Astrocyte (in vitro differentiated cells and primary cell): ENCODE data around the gene SOX30.

ENCODE experiments used
- EZH2 ChIP-seq: IDR thresholded peaks from 2 replicates; pipeline ENCODE4 v1.6.1; 2012; ENCODE audit warnings: mild to moderate bottlenecking, low read length, inconsistent platforms; ENCODE audit not compliant: insufficient read depth
- TF ChIP-seq, protein P1 (sequence below): IDR thresholded peaks from 2 replicates; pipeline ENCODE4 v1.5.1; 2011; ENCODE audit warnings: low read depth, mild to moderate bottlenecking, inconsistent platforms, low read length, moderate library complexity; ENCODE audit not compliant: insufficient read depth

DNA sequence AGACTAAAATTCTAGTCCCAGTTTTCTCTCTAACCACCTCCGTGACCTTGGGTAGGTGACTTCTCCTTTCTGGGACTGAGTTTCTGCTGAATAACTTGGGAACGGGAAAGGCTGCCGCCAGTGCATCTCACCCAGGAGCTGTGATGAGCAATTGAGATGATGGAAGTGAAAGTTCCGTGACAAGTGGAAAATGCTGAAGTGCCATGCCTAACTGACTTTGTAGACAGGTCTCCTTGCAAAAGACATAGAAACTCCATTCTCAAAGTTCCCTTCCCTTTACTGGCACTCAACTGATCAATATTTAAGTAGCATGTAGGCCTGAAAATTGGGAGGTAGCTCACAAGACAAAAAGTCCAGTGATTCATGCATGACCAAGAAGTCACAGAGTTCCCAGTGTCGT, 70.3 kb downstream of the SOX30 start:
- TF ChIP-seq EZH2 = no peak
- TF ChIP-seq, protein P1, sequence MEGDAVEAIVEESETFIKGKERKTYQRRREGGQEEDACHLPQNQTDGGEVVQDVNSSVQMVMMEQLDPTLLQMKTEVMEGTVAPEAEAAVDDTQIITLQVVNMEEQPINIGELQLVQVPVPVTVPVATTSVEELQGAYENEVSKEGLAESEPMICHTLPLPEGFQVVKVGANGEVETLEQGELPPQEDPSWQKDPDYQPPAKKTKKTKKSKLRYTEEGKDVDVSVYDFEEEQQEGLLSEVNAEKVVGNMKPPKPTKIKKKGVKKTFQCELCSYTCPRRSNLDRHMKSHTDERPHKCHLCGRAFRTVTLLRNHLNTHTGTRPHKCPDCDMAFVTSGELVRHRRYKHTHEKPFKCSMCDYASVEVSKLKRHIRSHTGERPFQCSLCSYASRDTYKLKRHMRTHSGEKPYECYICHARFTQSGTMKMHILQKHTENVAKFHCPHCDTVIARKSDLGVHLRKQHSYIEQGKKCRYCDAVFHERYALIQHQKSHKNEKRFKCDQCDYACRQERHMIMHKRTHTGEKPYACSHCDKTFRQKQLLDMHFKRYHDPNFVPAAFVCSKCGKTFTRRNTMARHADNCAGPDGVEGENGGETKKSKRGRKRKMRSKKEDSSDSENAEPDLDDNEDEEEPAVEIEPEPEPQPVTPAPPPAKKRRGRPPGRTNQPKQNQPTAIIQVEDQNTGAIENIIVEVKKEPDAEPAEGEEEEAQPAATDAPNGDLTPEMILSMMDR = no peak
